Measurements from ENCODE around the gene KRTAP20-1.

DNA sequence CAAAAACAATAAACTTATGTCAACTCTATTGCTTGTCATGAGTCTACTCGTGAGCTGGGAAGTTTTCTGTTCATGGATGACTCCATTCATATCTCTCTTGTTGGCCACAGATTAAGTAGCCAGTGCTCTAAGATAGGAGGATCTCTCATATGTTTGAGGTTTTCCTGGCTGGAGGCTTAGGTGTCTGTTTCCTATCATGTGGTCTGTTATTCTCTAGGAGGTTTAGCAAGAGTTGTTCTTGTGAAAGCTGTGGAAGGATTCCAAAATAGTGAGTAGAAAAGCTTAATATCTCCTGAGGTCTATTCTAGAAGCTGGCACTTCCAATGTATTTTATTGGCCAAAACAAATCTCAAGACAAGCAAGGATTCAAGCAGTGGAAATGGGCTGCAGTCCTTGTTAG lies 13.0 kb downstream of the KRTAP20-1 start:
- TF ChIP-seq, protein P1, sequence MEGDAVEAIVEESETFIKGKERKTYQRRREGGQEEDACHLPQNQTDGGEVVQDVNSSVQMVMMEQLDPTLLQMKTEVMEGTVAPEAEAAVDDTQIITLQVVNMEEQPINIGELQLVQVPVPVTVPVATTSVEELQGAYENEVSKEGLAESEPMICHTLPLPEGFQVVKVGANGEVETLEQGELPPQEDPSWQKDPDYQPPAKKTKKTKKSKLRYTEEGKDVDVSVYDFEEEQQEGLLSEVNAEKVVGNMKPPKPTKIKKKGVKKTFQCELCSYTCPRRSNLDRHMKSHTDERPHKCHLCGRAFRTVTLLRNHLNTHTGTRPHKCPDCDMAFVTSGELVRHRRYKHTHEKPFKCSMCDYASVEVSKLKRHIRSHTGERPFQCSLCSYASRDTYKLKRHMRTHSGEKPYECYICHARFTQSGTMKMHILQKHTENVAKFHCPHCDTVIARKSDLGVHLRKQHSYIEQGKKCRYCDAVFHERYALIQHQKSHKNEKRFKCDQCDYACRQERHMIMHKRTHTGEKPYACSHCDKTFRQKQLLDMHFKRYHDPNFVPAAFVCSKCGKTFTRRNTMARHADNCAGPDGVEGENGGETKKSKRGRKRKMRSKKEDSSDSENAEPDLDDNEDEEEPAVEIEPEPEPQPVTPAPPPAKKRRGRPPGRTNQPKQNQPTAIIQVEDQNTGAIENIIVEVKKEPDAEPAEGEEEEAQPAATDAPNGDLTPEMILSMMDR (conservative IDR thresholded peaks at IDR 0.05; ENCODE audit: low read length): no peak
- no peak for TF ChIP-seq EZH2phosphoT487 (IDR thresholded peaks at IDR 0.05; ENCODE audit: borderline replicate concordance)
